ENCODE measurements around the gene SGSM2.
"Not testable (repeated sequence)": the region's sequence is repeated elsewhere in the genome, so short reads cannot be mapped to it uniquely, and the experiment has no call there.

SGSM2 gene

GRCh38 chr17:2336852-2337543 is at the start of gene SGSM2:
Gene SGSM2, plus strand, starts transcription at chr17:2337501. Its CDS starts 188 bp downstream, at chr17:2337689.
- DNase-seq, result peak; percentile 60

- DNase-seq, result no peak
Observed at GRCh38 chr17:2289878-2290478, 47.3 kb upstream of the SGSM2 start.

GRCh38 chr17:2292100-2292499 is 45.2 kb upstream of the SGSM2 start:
- no peak for DNase-seq

- DNase-seq, result no peak
Observed at GRCh38 chr17:2295575-2295974, 41.7 kb upstream of the SGSM2 start.

- no peak for DNase-seq
Observed at GRCh38 chr17:2297023-2297422, 40.3 kb upstream of the SGSM2 start.

- no peak for DNase-seq
Observed at GRCh38 chr17:2299136-2299535, 38.2 kb upstream of the SGSM2 start.

- no peak for DNase-seq
Observed at GRCh38 chr17:2299756-2300155, 37.5 kb upstream of the SGSM2 start.

GRCh38 chr17:2302778-2303203 is 34.5 kb upstream of the SGSM2 start:
- DNase-seq, result no peak

- peak; percentile 95 for DNase-seq
Observed at GRCh38 chr17:2303204-2304188, 33.8 kb upstream of the SGSM2 start, which contains the start of the genes SMG6 and SRR. Gene SMG6, minus strand, starts transcription at chr17:2303785. Its CDS starts 65 bp downstream, at chr17:2303720. Gene SRR, plus strand, starts transcription at chr17:2303950. Its CDS starts 11,611 bp downstream, at chr17:2315561.

GRCh38 chr17:2304931-2305330 is 32.4 kb upstream of the SGSM2 start:
- no peak for DNase-seq

- no peak for DNase-seq
Observed at GRCh38 chr17:2309338-2310154, 27.8 kb upstream of the SGSM2 start.

- no peak for DNase-seq
Observed at GRCh38 chr17:2312736-2313135, 24.6 kb upstream of the SGSM2 start.

- DNase-seq, result not testable (repeated sequence)
Observed at GRCh38 chr17:2316916-2317205, 20.4 kb upstream of the SGSM2 start.

GRCh38 chr17:2317796-2318195 is 19.5 kb upstream of the SGSM2 start:
- DNase-seq, result no peak

GRCh38 chr17:2319051-2319450 is 18.2 kb upstream of the SGSM2 start:
- no peak for DNase-seq

GRCh38 chr17:2321399-2321798 is 15.9 kb upstream of the SGSM2 start:
- DNase-seq, result no peak

GRCh38 chr17:2323629-2324314 is 13.5 kb upstream of the SGSM2 start:
- DNase-seq, result no peak

- no peak for DNase-seq
Observed at GRCh38 chr17:2331303-2331702, 6.0 kb upstream of the SGSM2 start.

GRCh38 chr17:2335726-2336214 is 1.5 kb upstream of the SGSM2 start:
- no peak for DNase-seq

- DNase-seq, result peak; percentile 85
Observed at GRCh38 chr17:2336215-2336851, 968 bp upstream of the SGSM2 start, which contains the start of gene TSR1. Gene TSR1, minus strand, starts transcription at chr17:2336457. Its CDS starts 30 bp downstream, at chr17:2336427.
